Testis (tissue), 2 donors: Measurements from ENCODE around the gene MYO1D.

Source experiments
- CTCF ChIP-seq, 3 experiments: fragments of 450-650 bp in 2 of 3; fragments of 200-600 bp in 1 of 3; sonication (generic) in 1 of 3; IDR thresholded peaks; one replicate each; pipeline ENCODE4 v1.5.1; 2016 to 2019; ENCODE audit warnings: antibody characterized with exemption in 3 of 3, mild to moderate bottlenecking in 2 of 3, moderate library complexity in 1 of 3
- POLR2A ChIP-seq: fragments of 450-650 bp; IDR thresholded peaks from one replicate; pipeline ENCODE4 v1.6.1; 2017; ENCODE audit warnings: antibody characterized with exemption, mild to moderate bottlenecking, moderate library complexity

DNA sequence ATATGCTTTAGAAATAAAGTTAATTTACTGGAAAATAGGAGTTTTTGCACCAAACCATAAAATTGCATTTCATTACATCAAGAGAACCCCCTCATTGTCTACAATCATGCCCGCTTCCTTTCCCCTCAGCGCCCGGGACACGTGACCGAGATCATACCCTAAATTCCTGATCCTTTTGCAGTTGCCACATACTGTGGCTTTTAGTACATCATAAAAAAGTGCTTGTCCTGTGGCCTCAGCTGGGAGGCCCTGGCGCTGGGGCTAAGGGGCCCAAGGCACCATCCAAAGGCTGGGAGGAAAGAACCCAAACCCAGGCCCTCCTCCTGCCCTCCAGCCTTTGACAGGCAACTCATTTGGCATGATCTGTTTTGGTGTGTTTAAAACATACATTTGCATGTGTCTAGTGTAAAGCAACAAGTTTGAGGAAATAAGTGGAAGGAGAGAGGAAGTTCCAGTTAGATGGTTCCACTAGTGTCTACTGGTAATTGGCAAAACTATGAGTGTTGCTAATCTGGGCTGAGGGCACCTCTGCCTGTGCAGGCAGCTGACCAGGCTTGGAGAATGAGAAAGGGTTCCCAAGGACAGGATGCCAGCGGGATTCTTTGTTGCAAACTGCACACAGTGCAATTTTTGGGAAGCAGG is 384.2 kb downstream of the MYO1D start:
- no peak for TF ChIP-seq POLR2A
- TF ChIP-seq CTCF (IDR thresholded peaks at IDR 0.05): no peak
